NCI-H2171 treated with DMSO at 0.1 percent for 48 hours (cell line): Measurements from ENCODE around the gene HECW1.

Source experiments
- DNase-seq: peaks from one replicate; lab custom pipeline; 2025; lab: John Stamatoyannopoulos, UW

Gene HECW1

GRCh38 chr7:43265139-43265538 is 152.7 kb downstream of the HECW1 start:
- DNase-seq, result no peak

- no peak for DNase-seq
Measured at GRCh38 chr7:43273939-43274719, 161.7 kb downstream of the HECW1 start.

- DNase-seq, result no peak
Measured at GRCh38 chr7:43274752-43275151, 162.3 kb downstream of the HECW1 start.

GRCh38 chr7:43276547-43276946 is 164.1 kb downstream of the HECW1 start:
- no peak for DNase-seq

GRCh38 chr7:43278088-43278644 is 165.7 kb downstream of the HECW1 start:
- no peak for DNase-seq

- DNase-seq, result no peak
Measured at GRCh38 chr7:43281268-43281667, 168.8 kb downstream of the HECW1 start.

GRCh38 chr7:43283706-43284105 is 171.3 kb downstream of the HECW1 start:
- DNase-seq, result no peak

GRCh38 chr7:43289826-43290225 is 177.4 kb downstream of the HECW1 start:
- DNase-seq, result no peak

GRCh38 chr7:43290978-43291377 is 178.5 kb downstream of the HECW1 start:
- DNase-seq, result no peak

- no peak for DNase-seq
Measured at GRCh38 chr7:43291789-43292188, 179.3 kb downstream of the HECW1 start.

- no peak for DNase-seq
Measured at GRCh38 chr7:43292384-43292783, 179.9 kb downstream of the HECW1 start.

GRCh38 chr7:43294080-43294630 is 181.7 kb downstream of the HECW1 start:
- DNase-seq, result no peak

- DNase-seq, result no peak
Measured at GRCh38 chr7:43295429-43295828, 183.0 kb downstream of the HECW1 start.

GRCh38 chr7:43296306-43296705 is 183.9 kb downstream of the HECW1 start:
- DNase-seq, result no peak

- DNase-seq, result no peak
Measured at GRCh38 chr7:43298617-43299016, 186.2 kb downstream of the HECW1 start.

GRCh38 chr7:43300121-43300520 is 187.7 kb downstream of the HECW1 start:
- DNase-seq, result no peak

GRCh38 chr7:43302211-43302711 is 189.8 kb downstream of the HECW1 start:
- no peak for DNase-seq

- DNase-seq, result no peak
Measured at GRCh38 chr7:43302773-43303460, 190.5 kb downstream of the HECW1 start.

- DNase-seq, result no peak
Measured at GRCh38 chr7:43303740-43304241, 191.3 kb downstream of the HECW1 start.

GRCh38 chr7:43306404-43306803 is 194.0 kb downstream of the HECW1 start:
- no peak for DNase-seq

- no peak for DNase-seq
Measured at GRCh38 chr7:43307522-43307921, 195.1 kb downstream of the HECW1 start.

- no peak for DNase-seq
Measured at GRCh38 chr7:43308913-43309705, 196.7 kb downstream of the HECW1 start.
